Smooth muscle cell (in vitro differentiated cells): ENCODE measurements around the gene CCDC8. TPM values are rescaled to one million over a fixed set of nuclear protein-coding genes. Genes with fewer than 3 reads are reported as not detected.

Source experiments
- DNase-seq: peaks from one replicate; lab custom pipeline; 2025; ENCODE audit not compliant: unreplicated experiment; lab: John Stamatoyannopoulos, UW
- H2AFZ ChIP-seq: fragments of 200-600 bp; sonication (generic); 2 replicates; pipeline ENCODE4 v1.6.0; 2016; ENCODE audit warnings: antibody characterized with exemption, low read depth, mild to moderate bottlenecking
- H3F3A ChIP-seq: fragments of 200-600 bp; sonication (generic); 2 replicates; pipeline ENCODE4 v1.6.0; 2017; ENCODE audit warnings: antibody characterized with exemption, low read depth
- H3K27ac ChIP-seq: fragments of 200-600 bp; sonication (generic); 2 replicates; pipeline ENCODE4 v1.5.1; 2016; ENCODE audit warnings: low read depth, mild to moderate bottlenecking
- H3K27me3 ChIP-seq: fragments of 200-600 bp; sonication (generic); 2 replicates; pipeline ENCODE4 v1.6.1; 2016; ENCODE audit warnings: low read depth, mild to moderate bottlenecking
- H3K36me3 ChIP-seq: fragments of 200-600 bp; sonication (generic); 2 replicates; pipeline ENCODE4 v1.5.1; 2016; ENCODE audit warnings: low read depth
- H3K4me1 ChIP-seq: fragments of 200-600 bp; sonication (generic); 2 replicates; pipeline ENCODE4 v1.5.1; 2016; ENCODE audit warnings: low read depth
- H3K4me2 ChIP-seq: fragments of 200-600 bp; sonication (generic); 2 replicates; pipeline ENCODE4 v1.6.0; 2016; ENCODE audit warnings: mild to moderate bottlenecking
- H3K4me3 ChIP-seq: fragments of 200-600 bp; sonication (generic); 2 replicates; pipeline ENCODE4 v1.5.1; 2016; ENCODE audit warnings: mild to moderate bottlenecking
- H3K79me2 ChIP-seq: fragments of 200-600 bp; sonication (generic); 2 replicates; pipeline ENCODE4 v1.6.0; 2016; ENCODE audit warnings: low read depth, mild to moderate bottlenecking
- H3K9ac ChIP-seq: fragments of 200-600 bp; sonication (generic); 2 replicates; pipeline ENCODE4 v1.6.0; 2016; ENCODE audit warnings: low read depth
- H3K9me3 ChIP-seq: fragments of 200-600 bp; sonication (generic); replicated peaks from 2 replicates; pipeline ENCODE4 v1.5.1; 2016; ENCODE audit warnings: low read depth
- H4K20me1 ChIP-seq: fragments of 200-600 bp; sonication (generic); 2 replicates; pipeline ENCODE4 v1.6.0; 2016; ENCODE audit warnings: low read depth
- WGBS: methylation state at CpG from one replicate; pipeline ENCODE4 v1.1.7; 2016; ENCODE audit warnings: low lambda C conversion rate; 5-methylcytosine and 5-hydroxymethylcytosine counted together
- polyA plus RNA-seq: library from polyadenylated mRNA; unstranded; fragments of >200 nt; fragmentation: Nextera tagmentation; extraction: Ambion mirVana; gene quantifications from 2 replicates; pipeline ENCODE4 v1.2.1, GENCODE V29; 2016
- total RNA-seq: library from RNA; depleted of rRNA; stranded (reverse); fragments of >200 nt; gene quantifications from 2 replicates; pipeline ENCODE4 v1.2.3, GENCODE V29; 2014
- TF ChIP-seq, protein P1 (sequence below): fragments of 200-600 bp; sonication (generic); IDR thresholded peaks from 2 replicates; pipeline ENCODE4 v1.5.1; 2017; ENCODE audit warnings: borderline replicate concordance, mild to moderate bottlenecking, antibody characterized with exemption; ENCODE audit not compliant: insufficient read depth, poor library complexity, severe bottlenecking

CCDC8 gene
- total and polyA plus RNA-seq, 2 experiments from 2014 or later = 17.9 to 44.5 TPM

GRCh38 chr19:46366620-46367292 is 46.6 kb downstream of the CCDC8 start:
- H3K9me3 ChIP-seq = no peaks in the 10 kb centered on the region
- H3K4me2 ChIP-seq = no peak overlapping the region
- no peak overlapping the region for H2AFZ ChIP-seq
- H3K4me3 ChIP-seq = no peak overlapping the region
- peaks cover 4% of the 10 kb centered on the region for H3K36me3 ChIP-seq
- DNase-seq = no peak
- peaks cover 30% of the 10 kb centered on the region for H4K20me1 ChIP-seq
- WGBS = 96% methylated on average over 9 of the region's 9 CpGs
- H3K27ac ChIP-seq = no peak overlapping the region
- no peaks in the 10 kb centered on the region for H3F3A ChIP-seq
- H3K27me3 ChIP-seq = no peaks in the 10 kb centered on the region
- TF ChIP-seq, protein P1, sequence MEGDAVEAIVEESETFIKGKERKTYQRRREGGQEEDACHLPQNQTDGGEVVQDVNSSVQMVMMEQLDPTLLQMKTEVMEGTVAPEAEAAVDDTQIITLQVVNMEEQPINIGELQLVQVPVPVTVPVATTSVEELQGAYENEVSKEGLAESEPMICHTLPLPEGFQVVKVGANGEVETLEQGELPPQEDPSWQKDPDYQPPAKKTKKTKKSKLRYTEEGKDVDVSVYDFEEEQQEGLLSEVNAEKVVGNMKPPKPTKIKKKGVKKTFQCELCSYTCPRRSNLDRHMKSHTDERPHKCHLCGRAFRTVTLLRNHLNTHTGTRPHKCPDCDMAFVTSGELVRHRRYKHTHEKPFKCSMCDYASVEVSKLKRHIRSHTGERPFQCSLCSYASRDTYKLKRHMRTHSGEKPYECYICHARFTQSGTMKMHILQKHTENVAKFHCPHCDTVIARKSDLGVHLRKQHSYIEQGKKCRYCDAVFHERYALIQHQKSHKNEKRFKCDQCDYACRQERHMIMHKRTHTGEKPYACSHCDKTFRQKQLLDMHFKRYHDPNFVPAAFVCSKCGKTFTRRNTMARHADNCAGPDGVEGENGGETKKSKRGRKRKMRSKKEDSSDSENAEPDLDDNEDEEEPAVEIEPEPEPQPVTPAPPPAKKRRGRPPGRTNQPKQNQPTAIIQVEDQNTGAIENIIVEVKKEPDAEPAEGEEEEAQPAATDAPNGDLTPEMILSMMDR = no peak
- peaks cover 7% of the 10 kb centered on the region for H3K4me1 ChIP-seq
- peaks cover 33% of the 10 kb centered on the region for H3K79me2 ChIP-seq
- H3K9ac ChIP-seq = no peak overlapping the region

GRCh38 chr19:46365561-46365960 is 47.8 kb downstream of the CCDC8 start:
- no peaks in the 10 kb centered on the region for H3K27me3 ChIP-seq
- H2AFZ ChIP-seq = no peak overlapping the region
- H3K4me2 ChIP-seq = no peak overlapping the region
- H3K4me3 ChIP-seq = no peak overlapping the region
- peaks cover 20% of the 10 kb centered on the region for H4K20me1 ChIP-seq
- peaks cover 4% of the 10 kb centered on the region for H3K36me3 ChIP-seq
- peaks cover 35% of the 10 kb centered on the region for H3K79me2 ChIP-seq
- WGBS = 94% methylated on average over 4 of the region's 4 CpGs
- TF ChIP-seq, protein P1 = no peak
- H3F3A ChIP-seq = no peaks in the 10 kb centered on the region
- no peak overlapping the region for H3K9ac ChIP-seq
- peaks cover 3% of the 10 kb centered on the region for H3K4me1 ChIP-seq
- H3K27ac ChIP-seq = no peak overlapping the region
- DNase-seq = no peak
- H3K9me3 ChIP-seq = no peaks in the 10 kb centered on the region

GRCh38 chr19:46364359-46364758 is 49.0 kb downstream of the CCDC8 start:
- Histone ChIP-seq H3K27me3 (no peaks in the 10 kb centered on the region), H2AFZ (no peak overlapping the region), H3K9me3 (no peaks in the 10 kb centered on the region), H3K79me2 (peaks cover 37% of the 10 kb centered on the region), H3K27ac (no peak overlapping the region), H3K4me2 (no peak overlapping the region), H3K36me3 (peaks cover 4% of the 10 kb centered on the region), H3F3A (no peaks in the 10 kb centered on the region), H3K4me3 (no peak overlapping the region), H3K4me1 (peaks cover 3% of the 10 kb centered on the region), H3K9ac (no peak overlapping the region), H4K20me1 (peaks cover 25% of the 10 kb centered on the region)
- TF ChIP-seq, protein P1 = no peak
- DNase-seq = no peak
- WGBS = 98% methylated on average over 2 of the region's 2 CpGs

DNA sequence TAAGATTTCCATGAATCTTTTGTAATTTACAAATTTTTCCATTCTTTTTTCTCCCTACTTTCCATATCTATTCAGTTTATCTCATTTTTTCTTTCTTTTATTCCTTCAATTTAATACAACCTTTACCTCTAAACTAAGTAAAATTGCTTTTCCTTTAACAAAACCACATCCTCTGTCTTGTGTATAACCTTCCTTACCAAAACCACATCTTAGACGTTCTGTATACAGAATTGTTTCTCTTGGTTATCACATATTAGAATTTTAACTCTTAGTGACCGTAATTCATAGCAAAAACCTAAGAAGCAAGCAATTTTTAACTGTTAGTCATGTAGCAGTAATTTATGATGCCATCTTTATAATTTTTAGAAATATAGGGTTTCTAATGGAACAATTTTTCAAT is 51.4 kb downstream of the CCDC8 start:
- Histone ChIP-seq H3K9ac (no peak overlapping the region), H3K27me3 (no peaks in the 10 kb centered on the region), H3K27ac (no peak overlapping the region), H3K4me1 (no peaks in the 10 kb centered on the region), H3K9me3 (no peaks in the 10 kb centered on the region), H4K20me1 (peaks cover 27% of the 10 kb centered on the region), H3K4me2 (no peak overlapping the region), H3K4me3 (no peak overlapping the region), H2AFZ (no peak overlapping the region), H3F3A (no peaks in the 10 kb centered on the region), H3K36me3 (peaks cover 4% of the 10 kb centered on the region), H3K79me2 (peaks cover 47% of the 10 kb centered on the region)
- WGBS = 69% methylated on average over 2 of the region's 2 CpGs
- no peak for DNase-seq
- TF ChIP-seq, protein P1 = no peak
